KG1 (cell line): ENCODE measurements around the gene CX3CR1.
"Not testable (repeated sequence)": the region's sequence is repeated elsewhere in the genome, so short reads cannot be mapped to it uniquely, and the experiment has no call there.

ENCODE experiments used
- DNase-seq: peaks from one replicate; lab custom pipeline; 2025; lab: John Stamatoyannopoulos, UW

The CX3CR1 gene, protein sequence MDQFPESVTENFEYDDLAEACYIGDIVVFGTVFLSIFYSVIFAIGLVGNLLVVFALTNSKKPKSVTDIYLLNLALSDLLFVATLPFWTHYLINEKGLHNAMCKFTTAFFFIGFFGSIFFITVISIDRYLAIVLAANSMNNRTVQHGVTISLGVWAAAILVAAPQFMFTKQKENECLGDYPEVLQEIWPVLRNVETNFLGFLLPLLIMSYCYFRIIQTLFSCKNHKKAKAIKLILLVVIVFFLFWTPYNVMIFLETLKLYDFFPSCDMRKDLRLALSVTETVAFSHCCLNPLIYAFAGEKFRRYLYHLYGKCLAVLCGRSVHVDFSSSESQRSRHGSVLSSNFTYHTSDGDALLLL

DNA sequence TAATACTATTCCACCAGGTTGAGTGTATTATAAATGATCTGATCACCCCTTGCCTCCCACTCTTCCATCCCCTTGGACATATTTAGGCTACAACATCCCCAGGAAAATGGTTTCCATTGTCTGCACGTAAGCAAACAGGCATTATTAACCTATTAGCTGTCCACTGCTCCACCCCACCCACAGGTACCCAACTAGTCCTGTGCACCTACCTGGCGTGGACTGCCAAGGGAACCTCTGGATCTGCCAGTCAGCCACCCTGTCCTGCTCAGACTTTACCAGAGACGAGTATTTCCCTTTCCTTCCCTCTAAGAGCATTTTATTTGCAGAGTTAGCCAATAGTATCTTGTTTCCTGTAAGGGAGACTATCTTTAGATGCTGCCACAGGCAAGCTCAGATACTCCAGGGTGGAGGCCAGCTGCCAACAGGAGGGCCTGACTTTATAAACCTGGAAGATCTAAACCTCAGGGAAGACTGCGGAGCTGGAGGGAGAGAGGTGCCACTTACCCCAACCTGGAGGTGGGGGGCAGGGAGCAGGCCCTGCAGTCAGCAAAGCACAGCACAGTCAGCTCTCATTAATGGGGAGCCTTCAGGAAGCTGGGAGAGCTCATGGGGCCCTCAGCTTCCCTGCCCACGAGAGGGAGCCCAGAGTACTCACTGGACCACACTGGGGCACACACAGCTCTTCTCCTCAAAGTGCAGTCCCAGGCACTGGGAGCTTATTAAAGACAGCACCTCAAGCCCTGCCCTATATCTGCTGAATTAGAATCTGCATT is at the start of gene CX3CR1:
Gene CX3CR1 (minus strand): TSS at position 292 of the 773 bp plus-strand sequence. CDS start 13,527 bp downstream, outside the sequence.
- no peak for DNase-seq

DNA sequence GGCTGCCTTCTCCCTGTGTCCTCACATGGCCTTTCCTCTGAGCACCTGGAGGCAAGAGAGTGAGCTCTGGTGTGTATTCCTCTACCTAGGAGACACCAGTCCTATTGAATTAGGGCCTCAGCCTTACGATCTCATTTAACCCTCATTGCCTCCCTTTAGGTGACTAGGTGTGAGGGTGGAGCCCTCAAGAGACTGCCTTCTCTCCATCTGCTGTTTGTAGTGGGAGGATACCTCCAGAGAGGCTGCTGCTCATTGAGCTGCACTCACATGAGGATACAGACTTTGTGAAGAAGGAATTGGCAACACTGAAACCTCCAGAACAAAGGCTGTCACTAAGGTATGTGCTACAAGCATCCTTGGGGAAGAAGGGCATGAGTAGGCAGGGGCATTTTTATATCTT is 49.7 kb upstream of the CX3CR1 start, which contains the start of gene CCR8:
Gene CCR8 (plus strand): TSS at position 217 of the 400 bp plus-strand sequence. CDS start 2,623 bp downstream, outside the sequence.
- no peak for DNase-seq

DNA sequence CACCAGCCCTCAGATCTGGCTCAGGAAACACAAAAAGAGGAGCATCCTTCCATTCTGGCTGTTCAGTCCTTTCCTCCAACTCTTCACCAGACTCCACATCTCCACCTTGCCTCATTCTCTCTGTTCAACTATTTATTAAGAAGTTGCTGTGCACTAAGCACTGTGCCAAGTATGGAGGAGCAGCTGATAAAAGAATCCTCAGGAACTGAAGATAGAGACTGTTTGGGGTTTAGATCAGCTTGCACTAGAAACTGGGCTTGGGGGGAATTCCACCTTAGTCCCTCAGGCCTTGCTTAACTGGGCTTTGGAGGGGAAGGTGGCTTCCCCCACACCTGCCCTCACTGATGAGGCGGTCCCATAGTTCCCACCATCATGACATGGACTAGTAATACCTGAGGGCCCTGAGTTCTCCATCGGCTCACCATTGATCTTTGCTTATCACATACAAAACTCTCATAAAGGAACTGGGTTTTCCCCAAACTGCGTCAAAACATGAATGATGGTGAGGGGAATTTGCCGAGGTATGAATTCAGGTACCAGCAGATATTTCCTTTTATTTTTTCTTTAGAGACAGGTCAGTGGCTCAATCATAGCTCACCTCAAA is 48.0 kb upstream of the CX3CR1 start:
- no peak for DNase-seq

DNA sequence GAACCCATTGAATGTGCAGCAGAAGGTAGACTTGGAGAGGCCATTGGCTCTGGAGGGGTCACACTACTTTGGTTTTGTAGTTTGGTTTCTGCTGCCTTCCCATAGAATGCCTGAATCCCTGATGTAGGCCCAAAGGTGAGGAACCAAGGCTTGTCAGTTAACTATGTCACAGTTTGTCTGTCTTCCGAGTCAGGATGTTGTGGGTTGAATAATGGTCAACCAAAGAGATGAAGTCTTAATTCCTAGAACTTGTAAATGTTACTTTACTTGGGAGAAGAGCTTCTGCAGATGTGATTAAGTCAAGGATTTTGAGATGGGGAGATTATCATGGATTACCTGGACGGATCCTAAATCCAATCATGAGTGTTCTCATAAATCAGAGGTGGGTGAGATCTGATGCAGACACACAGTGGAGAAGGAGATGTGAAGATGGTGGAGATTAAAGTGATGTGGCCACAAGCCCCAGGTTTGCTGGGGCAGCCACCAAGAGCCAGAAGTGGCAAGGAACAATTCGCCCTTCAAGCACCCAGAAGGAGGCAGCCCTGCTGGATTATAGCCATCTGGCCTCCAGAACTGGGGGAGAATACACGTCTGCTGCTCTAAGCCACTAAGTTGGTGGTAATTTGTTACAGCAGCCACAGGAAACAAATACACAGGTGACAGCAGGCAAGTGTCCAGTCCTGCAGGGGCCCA is 47.4 kb upstream of the CX3CR1 start:
- no peak for DNase-seq

DNA sequence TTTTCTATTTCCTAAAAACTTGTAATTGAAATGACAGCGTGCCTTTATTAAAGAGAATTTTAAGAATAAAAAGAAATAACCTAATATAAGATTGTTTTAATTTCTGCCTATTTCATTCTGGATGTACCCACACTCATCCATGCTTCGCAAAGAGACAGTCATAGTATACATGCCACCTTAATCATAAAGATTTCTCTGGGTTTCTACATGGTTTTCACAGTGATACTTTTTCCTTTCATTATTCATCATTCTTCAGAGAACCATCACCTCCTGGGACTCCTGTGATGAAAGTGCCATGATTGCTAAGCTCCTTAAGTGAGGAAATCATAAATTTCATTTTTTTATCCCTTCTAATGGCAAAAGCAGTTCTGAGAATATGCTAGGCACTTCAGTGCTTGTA is 45.4 kb upstream of the CX3CR1 start:
- DNase-seq: no peak

DNA sequence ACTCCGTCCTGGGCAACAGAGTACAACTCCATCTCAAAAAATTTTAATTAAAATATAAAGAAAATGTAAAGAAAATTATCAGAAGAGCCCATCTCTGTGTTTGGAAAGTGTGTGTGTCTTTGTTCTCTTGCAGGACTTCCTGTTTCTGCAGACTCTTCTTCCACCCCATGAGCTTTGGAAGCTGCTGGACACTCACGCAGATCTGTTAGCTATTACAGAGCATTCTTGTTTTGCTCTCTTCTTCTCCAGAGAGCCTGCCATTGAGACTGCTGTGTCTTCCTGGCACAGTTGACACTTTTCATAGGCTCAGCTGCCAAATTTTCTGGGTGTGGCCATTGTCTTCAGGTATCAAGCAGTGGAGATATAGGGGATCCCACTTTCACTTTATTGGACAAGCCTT is 43.7 kb upstream of the CX3CR1 start:
- DNase-seq: no peak

DNA sequence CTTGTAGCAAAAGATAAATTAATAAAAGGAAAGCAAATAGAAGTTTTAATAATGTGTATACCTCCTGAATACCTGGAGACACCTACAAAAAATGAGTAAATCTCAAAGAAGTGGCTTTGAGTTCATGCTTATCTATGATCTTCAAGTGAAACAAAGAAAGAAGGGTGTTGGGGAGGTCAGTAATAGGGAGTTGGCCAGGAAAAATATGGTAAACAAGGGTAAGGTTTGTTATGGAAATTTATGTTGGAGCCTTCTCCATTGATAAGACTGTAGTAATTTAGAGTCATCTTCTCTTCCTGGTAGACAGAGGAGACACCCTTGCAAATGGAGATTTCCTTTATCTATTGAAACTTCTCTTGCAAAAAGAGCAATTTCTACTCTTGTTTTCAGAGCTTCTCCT is 43.1 kb upstream of the CX3CR1 start:
- DNase-seq: no peak

DNA sequence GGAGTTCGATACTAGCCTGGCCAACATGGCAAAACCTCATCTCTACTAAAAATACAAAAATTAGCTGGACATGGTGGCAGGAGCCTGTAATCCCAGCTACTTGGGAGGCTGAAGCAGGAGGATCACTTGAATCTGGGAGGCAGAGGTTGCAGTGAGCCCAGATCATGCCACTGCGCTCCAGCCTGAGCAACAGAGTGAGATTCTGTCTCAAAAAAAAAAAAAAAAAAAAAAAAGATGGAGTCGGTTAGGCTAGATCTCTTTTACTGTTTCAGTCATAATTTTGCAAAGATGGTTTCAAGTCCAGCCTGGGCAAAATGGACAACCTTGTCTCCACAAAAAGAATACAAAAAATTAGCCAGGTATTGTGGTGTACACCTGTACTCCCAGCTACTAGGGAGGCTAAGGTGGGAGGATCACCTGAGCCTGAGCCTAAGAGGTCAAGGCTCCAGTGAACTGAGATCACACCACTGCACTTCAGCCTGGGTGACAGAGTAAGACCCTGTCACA is 42.4 kb upstream of the CX3CR1 start:
- not testable (repeated sequence) for DNase-seq

DNA sequence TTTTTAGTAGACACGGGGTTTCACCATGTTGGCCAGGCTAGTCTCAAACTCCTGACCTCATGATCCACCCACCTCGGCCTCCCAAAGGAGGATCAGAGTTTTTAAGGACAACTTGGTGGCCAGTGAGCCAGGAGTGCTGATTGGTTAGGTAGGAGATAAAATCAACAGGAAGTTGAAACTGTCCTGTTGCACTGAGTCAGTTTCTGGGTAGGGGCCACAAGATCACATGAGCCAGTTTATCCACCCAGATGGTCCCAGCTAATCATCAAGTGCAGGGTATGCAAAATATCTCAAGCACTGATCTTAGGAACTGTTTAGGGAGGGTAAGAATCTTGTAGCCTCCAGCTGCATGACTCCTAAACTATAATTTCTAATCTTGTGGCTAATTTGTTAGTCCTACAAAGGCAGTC is 41.7 kb upstream of the CX3CR1 start:
- not testable (repeated sequence) for DNase-seq

DNA sequence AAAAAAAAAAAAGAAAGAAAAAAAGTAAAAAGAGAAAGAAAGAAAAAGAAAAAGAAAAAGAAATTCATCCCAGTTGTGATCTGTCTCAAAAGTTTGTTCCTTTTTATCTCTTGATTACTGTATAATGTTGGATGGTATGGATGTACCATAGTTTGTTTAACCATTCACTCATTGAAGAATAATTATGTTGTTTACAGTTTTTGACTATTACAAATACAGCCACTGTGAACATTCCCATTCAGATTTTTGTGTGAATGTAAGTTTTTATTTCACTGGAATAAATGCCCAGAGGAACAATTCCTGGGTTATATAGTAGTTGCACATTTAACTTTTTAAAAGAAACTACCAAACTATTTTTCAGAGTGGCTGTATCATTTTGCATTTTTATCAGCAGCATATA is 39.4 kb upstream of the CX3CR1 start:
- no peak for DNase-seq

DNA sequence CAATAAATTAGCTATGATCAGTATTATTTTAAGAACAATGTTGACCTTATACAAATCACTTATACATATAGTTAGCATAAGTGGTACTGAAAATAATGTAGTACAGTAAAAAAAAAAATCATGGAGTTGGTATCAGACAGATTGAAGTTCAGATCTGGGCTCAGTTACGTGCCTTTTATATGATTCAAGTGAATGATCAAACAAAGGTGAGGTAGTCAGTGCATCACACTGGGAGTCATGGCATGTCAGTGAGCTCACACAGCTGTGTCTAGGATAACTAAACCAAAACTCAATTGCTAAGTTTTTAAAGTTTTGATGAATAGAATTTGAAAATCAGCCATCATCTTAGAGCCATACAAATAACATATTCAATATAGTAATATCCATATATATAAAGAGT is 38.5 kb upstream of the CX3CR1 start:
- DNase-seq: no peak

DNA sequence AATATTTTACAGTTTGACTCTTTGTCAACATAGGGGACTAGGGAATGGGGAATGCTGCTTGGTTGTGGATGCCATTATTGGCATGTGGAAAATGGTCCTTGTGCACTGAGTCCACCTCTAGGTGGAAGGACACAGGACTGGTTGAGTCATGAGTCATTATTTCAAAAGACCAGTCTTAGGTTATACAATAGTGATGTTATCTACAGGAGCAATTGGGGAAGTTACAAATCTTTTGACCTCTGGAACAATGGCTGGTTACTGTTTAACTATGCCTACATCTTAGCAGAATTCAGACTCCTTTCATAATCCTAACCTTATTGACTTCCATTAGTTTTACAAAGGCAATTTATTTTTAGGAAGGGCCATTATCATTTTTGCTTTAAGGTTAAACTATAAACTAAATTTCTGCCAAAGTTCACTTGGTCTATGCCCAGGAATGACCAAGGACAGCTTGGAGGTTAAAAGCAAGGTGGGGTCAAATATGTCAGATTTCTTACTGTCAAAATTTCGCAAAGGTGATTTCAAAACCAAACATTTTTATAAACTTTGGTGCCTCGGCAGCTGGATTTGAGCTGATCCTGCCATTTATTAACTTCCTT is 37.8 kb upstream of the CX3CR1 start:
- no peak for DNase-seq

DNA sequence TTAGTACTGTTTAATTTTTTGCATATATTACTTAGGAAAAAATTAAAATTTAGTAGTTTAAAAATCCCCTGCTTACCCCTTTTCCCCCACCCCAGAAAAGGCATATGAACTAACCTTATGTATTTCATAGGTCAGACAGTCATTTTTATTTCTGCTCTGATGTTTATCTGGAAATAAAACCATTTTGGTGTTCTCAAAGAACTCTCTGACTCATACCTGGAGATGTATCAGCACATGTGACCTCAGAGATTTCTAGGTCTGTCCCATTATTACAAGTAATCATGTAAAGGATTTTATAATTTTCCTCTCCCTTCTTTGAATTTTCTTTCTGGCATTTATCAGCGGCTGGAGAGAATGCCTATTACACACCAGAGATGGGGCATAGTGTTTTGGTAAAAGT is 35.6 kb upstream of the CX3CR1 start:
- DNase-seq: no peak

DNA sequence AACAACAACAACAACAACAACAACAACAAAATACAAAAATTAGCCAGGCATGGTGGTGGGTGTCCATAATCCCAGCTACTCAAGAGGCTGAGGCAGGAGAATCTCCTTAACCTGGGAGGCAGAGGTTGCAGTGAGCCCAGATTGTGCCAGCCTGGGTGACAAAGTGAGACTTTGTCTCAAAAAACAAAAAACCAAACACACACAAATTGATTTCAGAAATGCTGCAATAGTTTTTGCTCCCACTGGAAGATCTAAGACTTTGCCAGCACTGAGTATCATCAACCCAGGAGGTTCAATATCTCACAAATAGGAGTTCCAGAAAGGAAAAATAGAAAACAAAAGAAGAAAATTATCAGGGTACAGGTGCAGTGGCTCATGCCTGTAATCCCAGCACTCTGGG is 33.5 kb upstream of the CX3CR1 start:
- no peak for DNase-seq

DNA sequence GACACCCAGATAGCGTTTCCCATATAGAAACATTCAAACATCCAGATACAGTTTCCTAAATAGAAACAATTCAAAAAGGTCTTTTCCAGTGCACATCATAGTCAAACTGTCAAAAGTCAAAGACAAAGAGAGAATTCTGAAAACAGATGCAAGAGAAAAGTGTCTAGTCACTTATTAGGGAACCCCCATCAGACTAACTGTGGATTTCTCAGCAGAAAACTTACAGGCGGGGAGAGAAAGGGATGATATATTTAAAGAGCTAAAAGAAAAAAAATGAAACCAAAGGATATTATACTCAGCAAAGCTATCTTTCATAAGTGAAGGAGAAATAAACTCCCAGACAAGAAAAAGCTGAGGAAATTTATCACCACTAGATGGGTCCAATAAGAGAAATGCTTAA is 22.3 kb upstream of the CX3CR1 start:
- DNase-seq: no peak

DNA sequence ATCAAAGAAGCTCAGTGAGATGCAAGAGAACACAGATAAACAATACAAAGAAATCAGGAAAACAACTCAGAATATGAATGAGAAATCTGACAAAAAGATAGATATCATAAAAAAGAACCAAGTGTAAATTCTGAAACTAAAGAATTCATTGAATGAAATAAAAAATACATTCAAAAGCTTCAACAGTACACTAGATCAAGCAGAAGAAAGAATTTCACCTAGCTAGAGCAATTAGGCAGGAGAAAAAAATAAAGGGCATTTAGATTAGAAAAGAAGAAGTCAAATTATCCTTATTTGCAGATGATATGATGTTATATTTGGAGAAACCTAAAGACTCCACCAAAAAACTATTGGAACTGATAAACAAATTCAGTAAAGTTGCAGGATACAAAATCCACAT is 19.4 kb upstream of the CX3CR1 start:
- DNase-seq: no peak

DNA sequence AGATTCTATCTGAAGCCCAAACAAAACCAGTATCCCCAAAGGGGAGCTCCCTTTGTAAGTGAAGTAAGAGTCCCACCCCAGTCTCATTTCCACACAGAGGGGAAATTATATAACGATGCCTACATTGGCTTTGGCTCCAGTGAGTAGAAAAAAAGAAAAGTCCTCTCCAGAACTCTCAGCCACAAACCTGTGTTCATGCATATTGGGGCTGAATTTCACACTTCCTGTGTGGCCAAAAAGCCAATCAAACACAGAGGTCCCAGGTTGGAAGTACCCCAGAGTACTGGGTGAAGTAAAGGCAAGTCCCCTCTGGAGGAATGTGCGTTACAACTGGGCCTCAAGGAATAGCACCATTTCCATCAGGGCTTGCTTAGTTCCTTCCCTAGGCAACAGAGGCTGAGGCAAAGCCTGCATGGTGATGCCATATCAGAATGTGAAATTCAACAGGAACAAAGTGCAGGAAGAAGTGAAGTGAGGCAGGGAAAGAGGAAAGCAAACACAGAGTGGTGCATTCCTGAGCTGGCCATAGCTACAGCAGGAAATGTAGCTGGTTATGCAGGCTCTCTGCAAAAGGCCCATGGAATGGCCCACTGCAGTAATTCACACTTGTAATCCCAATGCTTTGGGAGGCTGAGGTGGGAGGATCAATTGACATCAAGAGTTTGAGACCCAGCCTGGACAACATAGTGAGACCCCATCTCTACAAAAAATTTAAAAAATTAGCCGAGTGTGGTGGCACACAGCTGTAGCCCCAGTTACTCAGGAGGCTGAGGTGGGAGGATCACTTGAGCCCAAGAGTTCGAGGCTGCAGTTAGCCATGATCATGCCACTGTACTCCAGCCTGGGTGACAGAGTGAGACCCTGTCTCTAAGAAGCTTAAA is 16.6 kb upstream of the CX3CR1 start:
- DNase-seq: no peak

DNA sequence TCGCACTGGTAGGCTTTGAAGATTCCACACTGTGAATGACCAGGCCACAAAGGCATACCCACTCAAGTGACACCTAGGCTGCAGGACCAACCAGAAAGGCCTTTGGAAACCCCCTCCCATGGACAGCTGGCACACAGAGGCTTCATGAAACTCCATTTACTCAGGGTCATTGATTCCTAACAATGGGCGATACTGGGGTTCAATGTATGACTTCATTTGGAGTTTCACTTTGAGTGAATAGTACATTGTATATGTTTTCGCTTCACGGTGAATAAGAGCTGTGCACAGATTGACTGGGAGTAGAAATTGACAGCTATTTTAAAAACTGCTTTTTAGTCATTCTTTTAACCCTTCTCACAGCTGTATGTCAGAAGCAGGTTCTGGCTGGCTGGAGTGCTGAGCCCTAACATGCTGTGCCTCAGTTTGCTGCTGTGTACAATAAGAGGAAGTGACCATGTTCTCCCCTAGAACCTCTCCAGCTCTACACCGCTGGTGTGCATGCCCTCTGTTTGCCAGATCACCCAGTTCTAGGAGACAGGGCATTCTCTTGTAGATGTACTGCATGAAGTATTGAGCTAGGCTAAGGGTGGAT is 15.4 kb upstream of the CX3CR1 start:
- no peak for DNase-seq

DNA sequence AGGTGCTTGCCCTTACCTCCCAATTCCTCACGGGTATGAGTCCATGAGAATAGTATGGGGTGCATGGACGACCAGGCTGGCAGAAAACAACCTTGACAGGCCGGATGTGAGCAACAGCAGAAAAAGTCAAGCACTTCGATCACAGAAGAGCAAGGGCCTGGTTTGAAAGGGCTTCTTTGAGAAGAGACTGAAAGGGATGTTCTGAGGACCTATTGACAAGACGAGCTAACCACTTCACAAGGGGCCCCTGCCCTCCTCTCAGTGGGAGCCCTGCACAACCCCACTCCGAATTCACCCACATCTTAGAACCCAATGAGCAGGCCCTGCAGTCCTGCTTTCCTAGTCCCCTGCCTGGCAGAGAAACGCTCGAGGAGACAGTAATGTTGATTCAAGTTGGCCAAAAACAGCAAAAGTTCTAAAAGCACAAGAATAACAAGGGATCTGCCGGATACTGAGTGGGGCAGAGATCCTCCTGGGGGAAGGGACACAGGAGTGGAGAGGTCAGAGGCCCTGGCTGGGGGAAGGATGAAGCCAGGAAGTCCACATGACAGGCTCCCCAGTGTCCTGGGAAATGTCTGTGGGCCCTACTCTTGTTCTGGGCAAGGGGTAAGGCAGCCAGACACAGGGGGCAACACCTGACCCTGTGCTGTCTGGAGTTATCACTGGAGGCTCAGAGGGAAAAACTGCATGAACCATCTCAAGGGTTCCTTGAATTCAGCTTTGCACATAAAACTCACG is 14.8 kb upstream of the CX3CR1 start:
- no peak for DNase-seq

DNA sequence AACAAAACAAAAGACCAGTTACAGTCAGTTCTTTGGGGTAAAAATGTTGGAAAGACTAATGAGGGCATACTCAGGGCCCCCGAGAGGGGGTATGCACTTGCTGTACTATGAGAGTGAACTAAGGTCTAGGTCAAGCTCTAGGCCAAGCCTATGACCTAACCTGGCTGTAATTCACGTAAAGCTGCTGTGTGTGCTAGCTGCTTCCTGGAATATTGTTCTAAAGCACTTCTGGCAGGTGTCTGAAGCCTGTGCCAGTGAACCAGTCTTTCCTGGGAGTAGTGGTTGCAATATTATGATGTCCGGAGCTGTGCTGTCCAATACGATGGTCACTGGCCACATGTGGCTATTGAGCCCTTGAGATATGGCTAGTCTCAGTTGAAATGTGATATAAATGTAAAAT is 13.1 kb upstream of the CX3CR1 start:
- no peak for DNase-seq
